ENCODE measurements around the gene IL37.

- TF ChIP-seq CTCF (IDR thresholded peaks at IDR 0.05; ENCODE audit: insufficient read depth, low read depth, low read length) (no peak), EZH2 (IDR thresholded peaks at IDR 0.05; ENCODE audit: insufficient read depth, low read length) (no peak)
Observed at GRCh38 chr2:112933261-112933660, 22.3 kb downstream of the IL37 start.
